GM12891 (cell line): ENCODE results near the gene MAP3K7.

Experiments
- POLR2A ChIP-seq: IDR thresholded peaks from 2 replicates; pipeline ENCODE4 v1.6.1; 2011; ENCODE audit warnings: low read depth, low read length, control low read depth
- SPI1 ChIP-seq: IDR thresholded peaks from 2 replicates; pipeline ENCODE4 v1.6.1; 2011; ENCODE audit warnings: low read depth, low read length, control low read depth

DNA sequence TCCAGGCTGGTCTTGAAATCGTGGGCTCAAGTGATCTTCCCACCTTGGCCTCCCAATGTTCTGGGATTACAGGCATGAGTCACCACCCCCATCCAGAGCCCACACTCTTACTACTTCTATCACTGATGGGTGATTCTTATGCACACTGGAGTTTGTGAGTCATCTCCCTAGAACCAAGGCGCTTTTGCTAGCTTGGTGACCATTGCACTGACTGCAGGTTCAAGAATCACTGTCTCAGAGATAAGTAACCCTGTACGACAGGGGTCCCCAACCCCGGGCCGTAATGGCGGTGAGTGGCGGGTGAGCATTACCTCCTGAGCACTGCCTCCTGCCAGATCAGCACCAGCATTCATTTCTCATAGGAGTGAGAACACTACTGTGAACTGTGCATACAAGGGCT lies 118.8 kb downstream of the MAP3K7 start:
- TF ChIP-seq POLR2A (no peak), SPI1 (no peak)
